ENCODE measurements around the gene FAM234B. TPM values are rescaled to one million over a fixed set of nuclear protein-coding genes. Genes with fewer than 3 reads are reported as not detected.
A peak's percentile ranks its signal among the peaks of the same experiment; 100 is the strongest.

Gene FAM234B
- total RNA-seq, 4 donors from 2014 or later, result 4.7 to 6.5 (median 5.5) TPM

DNA sequence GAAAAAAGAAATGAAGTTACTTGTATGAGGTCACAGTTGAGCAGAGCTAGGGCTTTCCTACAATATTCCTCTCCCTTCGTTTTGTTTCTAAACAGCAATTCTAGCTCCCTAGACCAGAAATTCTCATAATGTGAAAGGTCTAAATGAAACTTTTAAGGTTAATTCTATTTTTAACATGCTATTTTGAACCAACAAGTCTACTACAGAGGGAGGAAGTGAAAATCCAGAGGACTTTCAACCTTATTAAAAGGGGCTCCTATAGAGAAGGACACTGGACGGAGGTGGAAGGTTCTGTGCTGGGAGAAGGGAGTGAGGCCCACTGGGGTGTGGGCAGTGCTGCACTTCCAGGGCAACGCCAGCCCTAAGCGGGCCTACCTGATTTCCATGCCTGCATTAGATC, 45.9 kb downstream of the FAM234B start:
- TF ChIP-seq POLR2A (IDR thresholded peaks at IDR 0.05), result no peak
- no peak for TF ChIP-seq POLR2AphosphoS5 (IDR thresholded peaks at IDR 0.05)
- no peak for TF ChIP-seq CTCF (IDR thresholded peaks at IDR 0.05)
- no peak for TF ChIP-seq EP300 (IDR thresholded peaks at IDR 0.05)
- no peak for ATAC-seq
- H3K4me1 ChIP-seq, result peaks cover 0 to 16% (median 0%) of the 10 kb centered on the region in 3 donors
- peaks cover 0 to 6% of the 10 kb centered on the region in 2 donors for H3K36me3 ChIP-seq
- no peak overlapping the region for H3K27ac ChIP-seq
- WGBS, 2 donors (ENCODE audit: low coverage in 1 of 2), result 47 to 97% methylated on average over 1 to 3 of the region's 4 CpGs
- H3K9me3 ChIP-seq, result no peaks in the 10 kb centered on the region
- no peak overlapping the region for H3K4me3 ChIP-seq
- no peaks in the 10 kb centered on the region for H3K27me3 ChIP-seq

DNA sequence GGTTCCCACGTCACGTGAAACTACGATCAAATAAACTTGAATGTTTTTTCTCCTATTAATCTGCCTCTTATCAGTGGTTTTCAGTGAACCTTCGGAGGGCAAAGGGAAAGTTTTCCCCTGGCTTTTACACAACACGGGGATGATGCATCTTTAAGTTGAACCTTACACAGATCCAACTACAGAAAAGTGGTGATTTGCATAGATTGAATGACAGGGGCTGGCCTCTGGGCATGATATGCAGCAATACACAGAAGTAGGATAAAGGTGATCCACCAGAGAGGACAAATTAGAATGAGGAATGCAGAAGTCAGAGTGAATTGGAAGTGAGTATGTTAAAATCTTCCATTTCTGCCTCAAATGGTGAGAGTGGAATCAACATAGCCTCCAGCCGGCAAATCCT, 47.7 kb downstream of the FAM234B start:
- Histone ChIP-seq H3K9me3 (no peaks in the 10 kb centered on the region), H3K27me3 (no peaks in the 10 kb centered on the region), H3K4me3 (no peak overlapping the region), H3K4me1 (peaks cover 0 to 16% (median 0%) of the 10 kb centered on the region in 3 donors), H3K27ac (no peak overlapping the region), H3K36me3 (no peaks in the 10 kb centered on the region)
- no peak for TF ChIP-seq POLR2A (IDR thresholded peaks at IDR 0.05)
- no peak for TF ChIP-seq CTCF (IDR thresholded peaks at IDR 0.05)
- TF ChIP-seq POLR2AphosphoS5 (IDR thresholded peaks at IDR 0.05), result no peak
- TF ChIP-seq EP300 (IDR thresholded peaks at IDR 0.05), result no peak
- whole genome bisulfite sequencing, 2 donors (ENCODE audit: low coverage in 1 of 2), result 98% methylated on average over 5 to 6 of the region's 6 CpGs
- ATAC-seq, result no peak

GRCh38 chr12:13093191-13093847, 49.1 kb downstream of the FAM234B start:
- no peaks in the 10 kb centered on the region for H3K36me3 ChIP-seq
- H3K27ac ChIP-seq, result no peak overlapping the region

DNA sequence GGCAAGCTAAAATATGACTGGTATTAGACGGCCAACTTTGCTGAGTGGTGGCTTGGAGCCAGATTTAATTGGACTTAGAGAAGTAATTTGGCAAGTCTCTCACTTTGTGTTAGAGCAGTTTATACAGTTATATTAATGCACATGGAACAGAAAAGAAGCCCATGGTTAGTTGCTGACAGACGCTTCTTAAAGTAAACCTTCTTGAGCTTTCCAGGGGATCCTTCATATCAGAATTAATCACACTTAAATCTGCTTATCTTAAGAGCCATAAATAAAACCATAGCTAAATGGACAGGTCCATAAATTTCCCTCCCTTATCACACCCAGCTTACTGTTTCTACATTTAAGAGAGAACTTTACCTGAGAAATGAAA, 49.7 kb downstream of the FAM234B start:
- TF ChIP-seq POLR2AphosphoS5 (IDR thresholded peaks at IDR 0.05) (no peak), EP300 (IDR thresholded peaks at IDR 0.05) (no peak), POLR2A (IDR thresholded peaks at IDR 0.05) (no peak), CTCF (IDR thresholded peaks at IDR 0.05) (no peak)
- Histone ChIP-seq H3K4me1 (peaks cover 0 to 35% (median 0%) of the 10 kb centered on the region in 3 donors), H3K9me3 (no peaks in the 10 kb centered on the region), H3K36me3 (no peaks in the 10 kb centered on the region), H3K27ac (no peak overlapping the region), H3K27me3 (no peaks in the 10 kb centered on the region), H3K4me3 (no peak overlapping the region)
- WGBS, 2 donors (ENCODE audit: low coverage in 1 of 2), result 11 to 13% methylated on average over 1 to 2 of the region's 2 CpGs
- no peak for ATAC-seq

More at GRCh38 chr12:13093191-13093847, 49.1 kb downstream of the FAM234B start:
- ATAC-seq, result no peak
- Histone ChIP-seq H3K4me3 (no peak overlapping the region), H3K9me3 (no peaks in the 10 kb centered on the region), H3K4me1 (peaks cover 0 to 30% (median 0%) of the 10 kb centered on the region in 3 donors), H3K27me3 (no peaks in the 10 kb centered on the region)
- WGBS, 2 donors (ENCODE audit: low coverage in 1 of 2), result 13 to 47% methylated on average over 2 of the region's 7 CpGs
- TF ChIP-seq EP300 (IDR thresholded peaks at IDR 0.05) (no peak), CTCF (IDR thresholded peaks at IDR 0.05) (no peak)

- TF ChIP-seq EP300 (IDR thresholded peaks at IDR 0.05) (no peak), POLR2AphosphoS5 (IDR thresholded peaks at IDR 0.05) (peak; percentile 17)
- Histone ChIP-seq H3K27me3 (no peaks in the 10 kb centered on the region), H3K27ac (no peak overlapping the region), H3K4me1 (peaks cover 0 to 41% (median 0%) of the 10 kb centered on the region in 3 donors), H3K36me3 (no peaks in the 10 kb centered on the region), H3K4me3 (no peak overlapping the region), H3K9me3 (no peaks in the 10 kb centered on the region)
- no peak for ATAC-seq
- WGBS, 2 donors (ENCODE audit: low coverage in 1 of 2), result 11 to 22% methylated on average over 3 of the region's 3 CpGs
These were observed 50.2 kb downstream of the FAM234B start for GRCh38 chr12:13094367-13094766.

All from gastroesophageal sphincter (tissue), 4 donors.